Body of pancreas (tissue), 4 donors: ENCODE measurements around the gene DCLK2. TPM values are rescaled to one million over a fixed set of nuclear protein-coding genes. Genes with fewer than 3 reads are reported as not detected.

Source experiments
- ATAC-seq: fragments of 150-250 bp; one replicate; pipeline ENCODE4 v1.9.1; 2016
- DNase-seq, 4 donors: peaks; one replicate each; pipeline ENCODE4 v3.0.0-alpha.2; 2019
- H3K27ac ChIP-seq, 4 donors: fragments of 200-600 bp; sonication (generic); 1 replicate in 3 of 4; 2 replicates in 1 of 4; pipeline versions ENCODE4 v1.5.1 to v1.6.1; 2016 to 2019; ENCODE audit warnings: mild to moderate bottlenecking in 1 of 4, mixed read lengths in 1 of 4, moderate library complexity in 1 of 4
- H3K27me3 ChIP-seq, 2 donors: fragments of 200-600 bp; sonication (generic); one replicate each; pipeline ENCODE4 v1.6.0; 2016; ENCODE audit warnings: mild to moderate bottlenecking in 1 of 2
- H3K36me3 ChIP-seq, 2 donors: fragments of 200-600 bp; sonication (generic); replicated peaks in 1 of 2; 2 replicates each; pipeline ENCODE4 v1.5.1; 2016; ENCODE audit warnings: low read depth in 2 of 2; ENCODE audit not compliant: insufficient read depth in 1 of 2
- H3K4me1 ChIP-seq: fragments of 200-600 bp; sonication (generic); one replicate; pipeline ENCODE4 v1.6.0; 2016
- H3K4me3 ChIP-seq, 2 donors: fragments of 200-600 bp; sonication (generic); 1 replicate in 1 of 2; 2 replicates in 1 of 2; pipeline ENCODE4 v1.5.1; 2016 to 2019
- H3K9me3 ChIP-seq, 3 donors: fragments of 200-600 bp; sonication (generic); 1 replicate in 2 of 3; 2 replicates in 1 of 3; pipeline ENCODE4 v1.5.1; 2016
- POLR2A ChIP-seq, 3 donors: fragments of 450-650 bp; IDR thresholded peaks; one replicate each; pipeline ENCODE4 v1.6.1; 2016; ENCODE audit warnings: antibody characterized with exemption in 3 of 3, mild to moderate bottlenecking in 2 of 3
- WGBS, 2 donors: methylation state at CpG; one replicate each; pipeline ENCODE4 v1.1.5; 2017; 5-methylcytosine and 5-hydroxymethylcytosine counted together
- intact Hi-C: fragments of 100-400 bp; cut with DNase I; formaldehyde crosslinking; loops from one replicate; pipeline ENCODE4 v1.15.1; 2023
- total RNA-seq, 2 donors: library from RNA; depleted of rRNA; stranded (reverse); fragments of >200 nt; gene quantifications; one replicate each; pipeline ENCODE4 v1.1.0, GENCODE V29; 2016
- TF ChIP-seq, protein P1 (sequence below), 7 experiments: fragments of 450-650 bp in 4 of 7; fragments of 200-600 bp in 3 of 7; sonication (generic) in 3 of 7; IDR thresholded peaks; one replicate each; pipeline ENCODE4 v1.5.1; 2016 to 2019; ENCODE audit warnings: antibody characterized with exemption in 7 of 7

Gene DCLK2
- total RNA-seq, 2 donors from 2014 or later, result 3.6 to 4.6 TPM

DNA sequence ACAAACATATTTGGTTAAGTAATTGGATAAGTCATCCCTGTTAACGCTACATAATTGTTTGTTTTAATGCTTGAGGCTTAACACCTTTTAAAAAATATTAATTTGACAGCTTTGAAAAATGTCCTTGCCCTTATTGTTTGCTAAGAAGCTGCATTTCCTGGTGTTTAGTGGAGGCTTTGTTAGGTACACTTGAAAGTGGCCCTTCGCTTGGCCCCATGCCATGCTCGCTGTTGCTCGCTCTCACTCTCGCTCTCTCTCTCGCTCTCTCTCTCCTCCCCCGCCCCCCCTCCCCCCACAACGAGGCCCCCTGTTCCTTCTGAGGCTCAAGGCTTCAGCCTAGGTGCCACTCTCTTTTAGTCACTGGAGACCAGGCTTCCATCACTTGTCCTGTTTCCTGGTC lies 139.6 kb downstream of the DCLK2 start:
- DNase-seq (peak in 3 of 4 donors; percentile 22 to 54 (median 41)), ATAC-seq (no peak)
- no peak overlapping the region for H3K4me3 ChIP-seq
- TF ChIP-seq, protein P1, sequence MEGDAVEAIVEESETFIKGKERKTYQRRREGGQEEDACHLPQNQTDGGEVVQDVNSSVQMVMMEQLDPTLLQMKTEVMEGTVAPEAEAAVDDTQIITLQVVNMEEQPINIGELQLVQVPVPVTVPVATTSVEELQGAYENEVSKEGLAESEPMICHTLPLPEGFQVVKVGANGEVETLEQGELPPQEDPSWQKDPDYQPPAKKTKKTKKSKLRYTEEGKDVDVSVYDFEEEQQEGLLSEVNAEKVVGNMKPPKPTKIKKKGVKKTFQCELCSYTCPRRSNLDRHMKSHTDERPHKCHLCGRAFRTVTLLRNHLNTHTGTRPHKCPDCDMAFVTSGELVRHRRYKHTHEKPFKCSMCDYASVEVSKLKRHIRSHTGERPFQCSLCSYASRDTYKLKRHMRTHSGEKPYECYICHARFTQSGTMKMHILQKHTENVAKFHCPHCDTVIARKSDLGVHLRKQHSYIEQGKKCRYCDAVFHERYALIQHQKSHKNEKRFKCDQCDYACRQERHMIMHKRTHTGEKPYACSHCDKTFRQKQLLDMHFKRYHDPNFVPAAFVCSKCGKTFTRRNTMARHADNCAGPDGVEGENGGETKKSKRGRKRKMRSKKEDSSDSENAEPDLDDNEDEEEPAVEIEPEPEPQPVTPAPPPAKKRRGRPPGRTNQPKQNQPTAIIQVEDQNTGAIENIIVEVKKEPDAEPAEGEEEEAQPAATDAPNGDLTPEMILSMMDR (IDR thresholded peaks at IDR 0.05), result no peak
- no peak for TF ChIP-seq POLR2A (IDR thresholded peaks at IDR 0.05)
- intact Hi-C loops, result no loop called here
- WGBS, 2 donors, result 58 to 60% methylated on average over 8 of the region's 8 CpGs
- H3K27me3 ChIP-seq, result no peaks in the 10 kb centered on the region
- no peaks in the 10 kb centered on the region for H3K9me3 ChIP-seq
- peaks cover 14% of the 10 kb centered on the region for H3K4me1 ChIP-seq
- no peaks in the 10 kb centered on the region for H3K36me3 ChIP-seq
- no peak overlapping the region for H3K27ac ChIP-seq

DNA sequence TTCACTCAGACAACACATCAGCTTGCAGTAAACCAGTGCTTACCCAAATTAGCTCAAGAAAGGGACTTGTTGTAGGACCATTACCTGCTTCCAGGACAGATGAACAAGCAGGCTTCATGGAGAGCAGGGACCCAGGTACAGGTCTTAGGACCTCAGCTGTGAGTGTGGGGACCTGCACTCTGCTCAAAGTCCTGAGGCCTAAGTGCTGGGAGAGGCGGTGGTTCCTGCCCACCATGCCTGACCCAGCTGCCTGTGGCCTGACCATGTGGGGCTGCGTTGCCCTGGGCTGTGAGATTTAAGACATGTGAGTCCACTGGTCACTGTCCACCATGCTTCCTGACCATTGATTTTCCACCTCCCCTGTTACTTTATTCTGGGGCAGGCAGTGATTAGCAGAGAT lies 140.2 kb downstream of the DCLK2 start:
- Histone ChIP-seq H3K4me1 (peaks cover 10% of the 10 kb centered on the region), H3K9me3 (no peaks in the 10 kb centered on the region), H3K27me3 (no peaks in the 10 kb centered on the region), H3K36me3 (no peaks in the 10 kb centered on the region), H3K4me3 (no peak overlapping the region), H3K27ac (no peak overlapping the region)
- DNase-seq (no peak), ATAC-seq (no peak)
- 96 to 100% methylated on average over 1 to 2 of the region's 2 CpGs for WGBS, 2 donors
- intact Hi-C loops, result no loop called here
- TF ChIP-seq POLR2A (IDR thresholded peaks at IDR 0.05), result no peak
- TF ChIP-seq, protein P1 (IDR thresholded peaks at IDR 0.05), result no peak

DNA sequence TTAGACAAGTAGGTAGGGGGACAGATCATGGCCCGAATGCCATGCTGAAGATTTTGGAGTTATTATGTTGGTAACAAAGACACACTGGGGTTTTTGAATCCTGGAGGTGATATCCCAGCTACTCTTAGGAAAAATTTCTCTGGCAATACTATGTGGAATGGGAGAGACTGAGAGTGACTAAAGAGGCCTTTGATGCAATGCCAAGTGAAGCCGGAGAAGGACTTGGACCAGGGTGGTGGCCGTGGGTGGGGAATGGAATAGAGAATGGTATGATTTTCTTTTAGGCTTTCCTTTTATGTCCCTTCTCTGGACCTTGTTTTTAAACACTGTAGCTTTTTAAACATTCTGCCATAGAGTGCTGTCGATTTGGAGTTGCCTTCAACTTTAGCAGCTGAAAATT lies 141.6 kb downstream of the DCLK2 start:
- Histone ChIP-seq H3K4me3 (no peak overlapping the region), H3K36me3 (no peaks in the 10 kb centered on the region), H3K4me1 (peaks cover 10% of the 10 kb centered on the region), H3K9me3 (no peaks in the 10 kb centered on the region), H3K27ac (no peak overlapping the region), H3K27me3 (no peaks in the 10 kb centered on the region)
- DNase-seq, result no peak
- TF ChIP-seq POLR2A (IDR thresholded peaks at IDR 0.05), result no peak
- TF ChIP-seq, protein P1 (IDR thresholded peaks at IDR 0.05), result no peak
- WGBS, 2 donors, result 79 to 82% methylated on average over 4 of the region's 4 CpGs
- intact Hi-C loops, result no loop called here
- no peak for ATAC-seq

DNA sequence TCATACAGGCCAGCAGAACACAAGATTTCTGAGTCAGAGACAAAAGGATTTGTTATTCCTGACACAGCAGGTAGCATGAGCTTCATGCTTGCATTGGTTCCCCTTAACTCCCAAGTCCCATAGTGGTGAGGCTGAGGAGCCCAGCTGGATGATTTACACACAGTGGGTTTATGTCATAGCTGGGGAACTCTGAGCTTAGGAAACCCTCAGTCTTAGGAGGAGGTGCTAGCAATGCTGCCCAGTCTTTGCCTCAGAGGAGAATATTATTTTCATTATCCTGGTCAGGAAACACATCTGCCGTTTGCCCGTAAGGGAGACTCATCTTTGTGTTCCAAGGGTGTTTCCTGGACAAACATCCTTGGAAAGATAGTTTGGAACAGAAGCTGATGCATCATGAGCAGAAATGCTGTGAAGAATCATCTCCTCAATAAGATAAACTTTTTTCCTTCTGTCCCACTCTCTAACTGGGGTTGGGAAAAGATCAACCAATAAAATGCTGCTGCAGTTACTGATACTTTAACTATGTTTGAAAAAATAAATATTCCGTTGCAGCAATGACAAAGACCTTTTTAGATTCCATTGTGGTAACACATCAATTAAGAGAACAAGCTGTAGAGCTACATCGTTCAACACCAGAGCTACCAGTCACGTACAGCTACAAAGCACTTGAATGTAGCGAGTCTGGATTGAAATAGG lies 146.8 kb downstream of the DCLK2 start:
- TF ChIP-seq POLR2A (IDR thresholded peaks at IDR 0.05), result no peak
- TF ChIP-seq, protein P1 (IDR thresholded peaks at IDR 0.05), result no peak
- DNase-seq (no peak), ATAC-seq (no peak)
- Histone ChIP-seq H3K27ac (no peak overlapping the region), H3K4me1 (peaks cover 6% of the 10 kb centered on the region), H3K27me3 (no peaks in the 10 kb centered on the region), H3K36me3 (no peaks in the 10 kb centered on the region), H3K4me3 (no peak overlapping the region), H3K9me3 (no peaks in the 10 kb centered on the region)
- 90% methylated on average over 6 of the region's 6 CpGs for WGBS, 2 donors
- intact Hi-C loops, result no loop called here

DNA sequence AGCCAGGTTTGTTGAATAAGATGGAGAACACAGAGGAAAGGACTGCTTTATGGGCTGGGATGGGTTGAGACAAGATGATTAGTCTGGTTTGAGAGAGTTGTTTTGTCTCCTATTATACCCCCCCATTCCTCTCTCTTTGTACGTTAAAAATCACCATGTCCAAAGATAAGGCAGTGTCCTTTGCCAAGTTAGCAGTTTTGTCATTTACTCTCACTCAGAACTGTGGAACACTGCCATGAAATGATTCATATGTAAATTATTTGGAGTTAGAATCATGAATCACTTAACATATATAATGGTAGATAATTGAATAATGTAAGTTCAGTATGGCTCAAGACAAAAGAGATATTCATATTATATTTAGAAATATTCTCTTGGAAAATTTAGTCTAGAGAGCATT lies 151.3 kb downstream of the DCLK2 start:
- intact Hi-C loops, result no loop called here

More for the DNA sequence above, 151.3 kb downstream of the DCLK2 start:
- ATAC-seq, result no peak
- Histone ChIP-seq H3K9me3 (no peaks in the 10 kb centered on the region), H3K4me1 (peaks cover 16% of the 10 kb centered on the region), H3K27me3 (no peaks in the 10 kb centered on the region), H3K4me3 (no peak overlapping the region), H3K36me3 (no peaks in the 10 kb centered on the region), H3K27ac (no peak overlapping the region)
- TF ChIP-seq, protein P1 (IDR thresholded peaks at IDR 0.05), result no peak
- no peak for TF ChIP-seq POLR2A (IDR thresholded peaks at IDR 0.05)
- 7 to 10% methylated on average over 1 of the region's 1 CpG for WGBS, 2 donors
- DNase-seq, result no peak
